Stimulated activated CD4-positive, alpha-beta T cell treated with anti-CD3 and anti-CD28 coated beads, Interleukin-4, amount 100 ng/mL, for 48 hours (primary cell): ENCODE results near the gene PTPRR.
A peak's percentile ranks its signal among the peaks of the same experiment; 100 is the strongest.
"Not testable (repeated sequence)": the region's sequence is repeated elsewhere in the genome, so short reads cannot be mapped to it uniquely, and the experiment has no call there.

Experiments
- DNase-seq, 2 donors: peaks; one replicate each; pipeline ENCODE4 v3.0.0-alpha.2; 2020; ENCODE audit warnings: low read depth in 2 of 2

PTPRR gene

DNA sequence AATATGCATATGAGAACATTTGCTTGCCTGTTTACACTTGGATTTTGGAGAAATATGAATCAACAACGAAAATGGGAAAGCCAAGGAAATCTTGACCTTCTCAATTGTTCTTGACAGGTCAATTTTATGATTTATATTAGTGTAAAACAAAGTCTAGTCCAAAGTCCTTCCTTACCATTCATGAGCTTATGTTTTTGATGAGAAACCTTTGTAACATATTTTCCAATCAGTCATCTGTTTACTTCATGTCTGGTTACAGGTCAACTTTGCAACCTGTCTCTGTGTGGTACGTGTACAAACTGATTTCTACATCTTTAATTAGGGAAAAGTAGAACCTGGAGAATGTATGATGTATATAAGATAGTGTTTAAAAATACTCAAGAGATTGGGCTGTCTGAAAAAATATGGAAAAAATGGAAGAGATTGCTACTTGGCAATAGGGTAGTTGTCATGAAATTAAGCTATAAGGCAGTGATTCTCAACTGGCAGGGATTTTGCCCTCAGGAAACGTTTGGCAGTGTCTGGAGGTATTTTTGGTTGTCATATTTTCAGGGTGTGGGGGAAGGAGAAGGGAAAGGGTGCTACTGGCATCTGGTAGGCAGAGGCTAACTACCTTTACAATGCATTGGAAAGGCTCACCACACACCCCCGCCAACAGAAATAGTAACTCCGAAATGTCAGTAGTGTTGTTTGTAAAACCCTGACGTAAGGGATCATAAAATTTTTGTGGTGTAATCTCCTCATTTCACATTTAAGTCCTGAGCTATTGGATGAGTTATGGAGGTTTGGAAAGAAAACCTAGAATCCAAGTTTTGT, 172.9 kb downstream of the PTPRR start:
- no peak for DNase-seq

- DNase-seq, result no peak
Observed at GRCh38 chr12:70745048-70745447, 175.5 kb downstream of the PTPRR start.

DNA sequence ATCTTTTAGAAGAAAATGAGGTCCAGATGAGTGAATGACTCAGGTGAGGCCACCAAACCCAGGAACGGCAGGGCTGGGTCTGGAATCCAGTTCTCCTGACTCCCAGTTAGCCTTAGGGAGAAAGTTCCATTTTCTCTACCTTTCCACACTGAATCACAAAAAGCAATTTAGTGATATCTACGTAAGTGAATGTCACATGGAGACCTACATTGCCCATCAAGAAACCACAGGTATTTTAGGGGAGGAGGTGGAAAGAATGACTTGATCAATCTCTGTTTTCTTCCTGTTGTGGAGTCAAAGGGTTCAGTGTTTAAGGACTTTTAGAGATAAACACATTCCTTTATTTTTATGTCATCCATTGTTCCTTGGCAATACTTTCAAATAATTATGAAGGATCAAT, 176.4 kb downstream of the PTPRR start:
- no peak for DNase-seq

DNA sequence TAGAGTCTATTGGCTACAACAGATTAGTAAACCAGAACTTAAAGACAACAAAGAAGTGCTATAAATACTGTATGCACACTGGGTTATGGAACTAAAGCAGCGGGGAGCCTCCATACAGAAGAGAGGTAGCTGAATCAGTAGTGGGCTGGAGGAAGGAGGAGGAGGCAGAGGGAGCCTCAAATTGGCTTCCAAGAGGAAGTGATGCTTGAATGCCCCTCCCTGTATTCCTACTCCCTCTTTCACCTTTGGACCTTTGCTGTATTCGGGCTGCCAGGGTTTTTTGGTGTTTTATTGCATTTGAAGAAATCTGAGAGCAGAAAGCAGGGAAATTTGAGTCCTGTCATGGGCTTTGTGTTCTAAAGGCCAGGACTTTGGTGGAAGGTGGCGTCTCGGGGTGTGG, 179.3 kb downstream of the PTPRR start:
- DNase-seq, result no peak

GRCh38 chr12:70739756-70740155, 180.8 kb downstream of the PTPRR start:
- no peak for DNase-seq

- no peak for DNase-seq
Observed at GRCh38 chr12:70736351-70737133, 184.0 kb downstream of the PTPRR start.

DNA sequence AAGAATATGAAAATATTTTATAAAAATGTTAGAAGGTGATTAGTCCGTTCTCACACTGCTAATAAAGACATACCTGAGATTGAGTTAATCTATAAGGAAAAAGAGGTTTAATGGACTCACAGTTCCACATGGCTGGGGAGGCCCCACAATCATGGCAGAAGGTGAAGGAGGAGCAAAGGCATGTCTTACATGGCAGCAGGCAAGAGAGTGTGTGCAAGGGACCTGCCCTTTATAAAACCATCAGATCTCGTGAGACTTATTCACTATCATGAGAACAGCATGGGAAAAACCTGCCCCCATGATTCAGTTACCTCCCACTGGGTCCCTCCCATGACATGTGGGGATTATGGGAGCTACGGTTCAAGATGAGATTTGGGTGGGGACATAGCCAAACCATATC, 185.3 kb downstream of the PTPRR start:
- not testable (repeated sequence) for DNase-seq

GRCh38 chr12:70733385-70733784, 187.2 kb downstream of the PTPRR start:
- DNase-seq, result no peak

DNA sequence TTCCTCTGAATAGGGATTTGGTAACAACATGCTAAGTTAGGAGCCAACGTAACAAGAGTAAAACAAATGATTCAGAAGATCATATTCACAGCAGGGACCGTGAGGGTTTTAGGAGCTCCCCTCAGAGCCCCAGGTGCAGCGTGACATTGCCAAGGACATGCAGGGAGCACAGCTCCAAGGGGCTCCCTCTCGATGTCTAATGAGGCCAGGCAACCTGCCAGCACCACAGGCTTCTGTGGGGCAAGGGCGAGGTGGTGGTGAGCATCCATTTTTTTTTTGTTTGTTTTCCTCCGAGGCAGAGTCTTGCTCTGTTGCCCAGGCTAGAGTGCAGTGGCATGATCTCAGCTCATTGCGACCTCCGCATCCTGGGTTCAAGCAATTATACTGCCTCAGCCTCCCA, 188.3 kb downstream of the PTPRR start:
- no peak for DNase-seq

- no peak for DNase-seq
Observed at GRCh38 chr12:70730675-70731180, 189.8 kb downstream of the PTPRR start.

GRCh38 chr12:70724444-70724843, 196.1 kb downstream of the PTPRR start:
- no peak for DNase-seq

DNA sequence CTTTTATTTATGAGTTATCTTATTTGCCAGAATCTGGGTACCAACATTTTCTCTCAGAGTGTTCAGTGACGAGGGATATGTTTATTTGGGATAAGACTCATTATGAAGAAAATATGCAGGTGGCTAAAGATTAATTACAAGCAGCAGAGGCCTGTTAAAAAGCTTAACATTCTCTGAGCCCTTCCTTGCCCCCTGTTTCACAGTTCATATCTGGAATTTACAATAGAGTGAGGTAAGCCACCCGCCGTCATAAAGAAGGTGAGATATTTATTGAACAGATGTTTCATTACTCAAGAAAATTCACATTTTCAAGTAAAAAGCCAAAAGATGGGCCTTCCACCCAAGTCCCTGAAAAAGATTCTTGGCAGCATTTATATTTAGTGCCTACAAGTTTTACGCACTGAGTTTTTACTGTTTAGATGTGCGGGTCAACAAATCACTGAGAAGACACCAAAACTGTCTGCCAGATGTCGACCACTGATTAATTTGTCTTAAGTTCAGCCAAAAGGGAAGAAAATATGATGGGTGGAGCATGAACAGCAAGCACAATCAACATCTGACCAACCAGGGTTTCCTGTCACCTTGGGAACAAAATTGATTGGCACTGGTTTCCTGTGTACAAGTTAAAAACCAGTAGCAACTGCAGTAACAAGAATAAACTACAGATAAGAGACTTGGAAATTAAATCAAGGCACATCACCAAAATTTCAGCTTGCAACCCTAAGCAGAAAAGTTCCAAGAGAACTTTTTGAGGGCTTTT, 197.8 kb downstream of the PTPRR start:
- DNase-seq, result no peak

DNA sequence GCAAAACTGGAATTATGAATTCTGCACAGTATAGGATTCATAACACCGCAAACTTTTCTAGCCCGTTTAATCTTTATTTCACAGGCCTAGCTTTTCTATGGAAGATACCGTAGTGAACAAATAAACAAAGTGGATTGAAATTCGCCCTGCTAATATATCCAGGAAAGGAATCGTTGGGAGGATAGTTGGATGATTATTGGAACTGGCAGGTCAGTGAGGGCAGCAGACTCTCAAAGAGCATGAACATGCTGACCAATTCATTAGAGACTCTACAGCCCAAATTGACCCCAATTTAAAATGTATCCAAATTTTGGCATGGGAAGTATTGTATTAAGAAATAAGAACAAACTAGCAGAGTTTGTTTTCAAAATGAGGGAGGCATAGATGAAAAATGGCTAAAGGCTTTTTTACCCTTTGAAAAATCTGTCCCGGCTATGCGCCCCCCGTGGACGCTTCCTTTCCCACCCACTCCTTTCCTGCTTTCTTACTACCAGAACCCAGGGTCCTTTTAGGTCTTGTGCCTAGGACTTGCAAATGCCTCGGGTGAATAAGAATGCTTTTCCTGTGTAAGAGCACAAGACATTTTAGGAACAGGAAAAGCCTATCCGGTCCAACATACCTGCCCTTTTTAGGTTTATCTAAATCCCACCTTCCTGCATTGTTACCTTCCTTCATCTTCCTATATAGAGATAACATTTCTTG, 198.7 kb downstream of the PTPRR start:
- no peak for DNase-seq

GRCh38 chr12:70721216-70721615, 199.3 kb downstream of the PTPRR start:
- DNase-seq, result no peak

DNA sequence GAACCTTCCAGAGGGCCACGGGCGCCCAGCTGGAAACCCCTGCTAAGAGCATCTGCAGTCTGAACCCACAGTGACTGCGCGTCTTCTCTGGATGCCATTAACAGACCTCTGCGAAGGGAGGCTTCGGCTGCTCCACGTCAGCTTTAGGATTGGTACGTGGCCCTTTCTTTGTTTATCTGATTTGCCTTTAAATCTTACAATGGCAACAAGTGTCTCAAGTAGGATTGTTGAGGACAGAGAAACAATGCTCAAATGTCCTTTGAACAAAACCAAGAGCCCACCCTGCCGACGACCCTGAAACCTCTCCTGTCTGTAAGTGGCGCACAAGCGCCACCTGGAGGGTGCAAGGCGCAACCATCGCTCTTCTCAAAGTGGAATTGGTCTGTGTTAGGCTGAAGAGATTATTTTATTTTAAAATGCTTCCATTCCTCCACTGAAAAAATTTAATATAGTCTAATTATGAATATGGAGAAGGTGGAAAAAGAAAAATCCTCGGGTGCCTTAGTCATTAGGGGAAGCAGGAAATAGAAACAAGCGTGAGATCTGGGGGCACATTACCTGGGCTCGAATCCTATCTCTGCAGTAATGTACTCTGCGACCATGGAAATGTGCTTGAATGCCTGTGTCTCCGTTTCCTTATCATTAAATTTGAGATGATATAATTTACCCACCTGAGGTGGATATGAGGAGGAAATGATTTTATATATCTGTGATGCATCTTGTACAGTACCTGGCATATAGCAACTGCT, 200.7 kb downstream of the PTPRR start:
- DNase-seq, result peak in 1 of 2 donors; percentile 13

DNA sequence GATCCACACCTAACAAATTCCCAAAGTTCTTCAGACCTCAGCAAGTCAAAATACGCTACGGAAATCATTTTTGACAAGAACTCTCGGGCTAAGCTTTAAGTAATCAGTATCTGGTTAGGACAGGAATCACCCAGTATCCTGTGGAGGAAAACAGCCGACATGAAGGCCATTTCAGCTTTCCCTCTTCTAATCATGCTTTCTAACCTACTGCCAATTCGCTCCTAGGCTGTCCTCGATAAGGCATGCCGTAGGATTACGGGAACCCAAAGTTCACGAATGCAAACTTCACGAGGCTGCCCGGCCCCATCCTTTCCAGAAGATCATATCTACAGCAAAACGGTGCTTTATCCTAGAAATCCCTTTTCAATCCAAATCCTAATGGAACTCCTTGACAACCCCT, 201.5 kb downstream of the PTPRR start:
- no peak for DNase-seq

DNA sequence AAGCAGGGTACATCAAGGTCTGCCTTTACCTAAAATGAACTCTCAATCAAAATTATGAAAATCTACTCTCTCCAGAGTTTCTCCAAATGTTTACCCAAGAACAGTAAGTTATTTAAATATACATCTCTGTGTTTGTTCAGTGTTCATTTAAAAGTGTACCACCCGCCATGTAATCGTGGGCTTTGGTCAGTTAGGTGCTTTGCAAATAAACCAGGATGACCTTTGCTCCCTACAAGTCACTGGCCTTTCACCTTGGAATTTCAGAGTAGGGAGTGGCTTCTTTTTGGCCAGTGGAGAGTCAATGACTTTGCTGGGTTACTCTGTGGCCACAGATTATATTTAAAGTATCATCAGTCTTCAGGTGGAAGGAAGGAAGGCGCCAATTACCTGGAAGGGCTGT, 208.7 kb downstream of the PTPRR start:
- DNase-seq, result no peak

DNA sequence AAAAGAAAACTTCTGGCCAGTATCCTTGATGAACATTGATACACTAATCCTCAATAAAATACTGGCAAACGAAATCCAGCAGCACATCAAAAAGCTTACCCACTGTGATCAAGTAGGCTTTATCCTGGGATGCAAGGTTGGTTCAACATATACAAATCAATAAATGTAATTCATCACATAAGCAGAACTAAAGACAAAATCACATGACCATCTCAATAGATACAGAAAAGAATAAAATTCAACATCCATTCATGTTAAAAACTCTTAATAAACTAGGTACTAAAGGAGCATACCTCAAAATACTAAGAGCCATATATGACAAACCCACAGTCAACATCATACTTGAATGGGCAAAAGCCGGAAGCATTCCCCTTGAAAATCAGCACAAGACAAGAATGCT, 211.5 kb downstream of the PTPRR start:
- no peak for DNase-seq

GRCh38 chr12:70706611-70707010, 213.9 kb downstream of the PTPRR start:
- DNase-seq, result no peak

DNA sequence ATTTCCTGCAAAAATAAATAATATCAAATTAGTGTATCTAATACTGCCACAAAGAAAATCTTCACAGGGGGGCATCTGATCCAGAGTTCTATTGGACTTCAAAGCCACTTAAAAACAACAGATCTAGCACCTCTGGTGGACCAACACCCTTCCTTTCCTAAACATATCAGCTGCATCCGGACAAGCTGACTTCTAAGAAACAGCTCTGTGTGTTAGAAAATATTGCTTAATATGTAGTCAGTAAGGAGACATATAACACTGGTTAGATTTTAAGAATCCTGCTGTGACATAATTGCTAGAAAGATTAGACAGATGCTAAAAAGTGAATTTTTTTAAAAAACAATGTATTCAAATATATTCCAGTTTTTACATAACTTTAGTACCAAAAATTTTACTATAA, 222.2 kb downstream of the PTPRR start:
- DNase-seq, result no peak
